ENCODE results near the gene MLIP. TPM values are rescaled to one million over a fixed set of nuclear protein-coding genes. Genes with fewer than 3 reads are reported as not detected.

MLIP gene
- total and polyA plus RNA-seq, 4 donors, result 2.0 to 6.0 (median 3.2) TPM

DNA sequence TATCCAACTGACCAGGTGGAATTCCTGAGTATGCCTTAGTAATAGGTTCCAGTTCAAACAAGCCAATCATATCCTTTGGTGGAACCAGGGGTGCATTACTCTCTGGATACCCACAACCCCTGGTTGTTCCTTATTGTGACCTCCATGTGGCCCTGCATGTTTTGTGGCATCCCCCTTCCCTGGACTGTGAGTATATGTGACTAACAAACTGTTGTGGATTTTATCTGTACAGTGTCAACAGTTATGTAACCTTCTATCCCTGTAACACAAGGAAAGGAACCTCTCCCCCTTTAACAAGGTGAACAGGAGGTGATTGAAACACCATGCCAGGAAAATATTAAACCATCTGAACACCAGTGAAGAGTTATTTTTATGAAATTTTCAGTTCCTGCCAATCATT, 46.2 kb downstream of the MLIP start (continued):
- TF ChIP-seq, protein P1, sequence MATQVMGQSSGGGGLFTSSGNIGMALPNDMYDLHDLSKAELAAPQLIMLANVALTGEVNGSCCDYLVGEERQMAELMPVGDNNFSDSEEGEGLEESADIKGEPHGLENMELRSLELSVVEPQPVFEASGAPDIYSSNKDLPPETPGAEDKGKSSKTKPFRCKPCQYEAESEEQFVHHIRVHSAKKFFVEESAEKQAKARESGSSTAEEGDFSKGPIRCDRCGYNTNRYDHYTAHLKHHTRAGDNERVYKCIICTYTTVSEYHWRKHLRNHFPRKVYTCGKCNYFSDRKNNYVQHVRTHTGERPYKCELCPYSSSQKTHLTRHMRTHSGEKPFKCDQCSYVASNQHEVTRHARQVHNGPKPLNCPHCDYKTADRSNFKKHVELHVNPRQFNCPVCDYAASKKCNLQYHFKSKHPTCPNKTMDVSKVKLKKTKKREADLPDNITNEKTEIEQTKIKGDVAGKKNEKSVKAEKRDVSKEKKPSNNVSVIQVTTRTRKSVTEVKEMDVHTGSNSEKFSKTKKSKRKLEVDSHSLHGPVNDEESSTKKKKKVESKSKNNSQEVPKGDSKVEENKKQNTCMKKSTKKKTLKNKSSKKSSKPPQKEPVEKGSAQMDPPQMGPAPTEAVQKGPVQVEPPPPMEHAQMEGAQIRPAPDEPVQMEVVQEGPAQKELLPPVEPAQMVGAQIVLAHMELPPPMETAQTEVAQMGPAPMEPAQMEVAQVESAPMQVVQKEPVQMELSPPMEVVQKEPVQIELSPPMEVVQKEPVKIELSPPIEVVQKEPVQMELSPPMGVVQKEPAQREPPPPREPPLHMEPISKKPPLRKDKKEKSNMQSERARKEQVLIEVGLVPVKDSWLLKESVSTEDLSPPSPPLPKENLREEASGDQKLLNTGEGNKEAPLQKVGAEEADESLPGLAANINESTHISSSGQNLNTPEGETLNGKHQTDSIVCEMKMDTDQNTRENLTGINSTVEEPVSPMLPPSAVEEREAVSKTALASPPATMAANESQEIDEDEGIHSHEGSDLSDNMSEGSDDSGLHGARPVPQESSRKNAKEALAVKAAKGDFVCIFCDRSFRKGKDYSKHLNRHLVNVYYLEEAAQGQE (IDR thresholded peaks at IDR 0.05), result no peak

DNA sequence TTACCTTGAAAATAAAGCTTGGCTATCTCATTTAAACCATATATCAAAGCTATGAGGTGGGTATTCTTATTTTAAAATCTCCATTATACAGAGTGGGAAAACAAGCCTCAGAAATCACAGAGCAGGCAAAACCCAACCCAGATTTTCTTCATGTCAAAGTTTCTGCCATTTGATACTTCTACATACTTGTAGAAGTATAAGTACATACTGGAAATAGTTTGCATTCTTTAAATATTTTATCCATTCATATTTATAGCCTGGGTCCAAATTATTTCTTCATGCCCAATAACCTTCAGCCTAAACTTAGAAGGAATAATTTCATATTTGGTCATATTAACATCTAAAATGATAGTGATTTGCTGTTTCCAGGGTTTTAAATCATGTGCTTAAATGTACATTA, 61.8 kb downstream of the MLIP start:
- Histone ChIP-seq H3K4me1 (ENCODE audit: control insufficient read depth in 4 of 4, insufficient read depth in 4 of 4, low read length in 3 of 4) (no peaks in the 10 kb centered on the region), H3K9me3 (ENCODE audit: control insufficient read depth in 4 of 4, low read length in 3 of 4) (no peaks in the 10 kb centered on the region), H3K36me3 (ENCODE audit: control insufficient read depth in 4 of 4, insufficient read depth in 3 of 4, low read depth in 1 of 4, low read length in 3 of 4) (no peaks in the 10 kb centered on the region), H3K27me3 (ENCODE audit: control insufficient read depth in 4 of 4, insufficient read depth in 4 of 4, low read length in 3 of 4) (no peaks in the 10 kb centered on the region), H3K4me3 (ENCODE audit: low read depth in 1 of 3, low read length in 3 of 3) (no peak overlapping the region), H3K27ac (ENCODE audit: low read depth in 1 of 2, low read length in 2 of 2) (no peak overlapping the region), H3K9ac (ENCODE audit: low read depth in 1 of 2, low read length in 2 of 2) (no peak overlapping the region)
- TF ChIP-seq EGR1 (IDR thresholded peaks at IDR 0.05; ENCODE audit: low read depth in 2 of 2) (no peak), YY1 (IDR thresholded peaks at IDR 0.05) (no peak), RXRA (IDR thresholded peaks at IDR 0.05) (no peak), HNF4A (conservative IDR thresholded peaks at IDR 0.05) (no peak), TAF1 (conservative IDR thresholded peaks at IDR 0.05) (no peak), JUND (IDR thresholded peaks at IDR 0.05) (no peak), RAD21 (IDR thresholded peaks at IDR 0.05) (no peak), FOXA1 (IDR thresholded peaks at IDR 0.05) (no peak), FOXA2 (IDR thresholded peaks at IDR 0.05) (no peak), NR2F2 (IDR thresholded peaks at IDR 0.05) (no peak)
- TF ChIP-seq, protein P1 (IDR thresholded peaks at IDR 0.05), result no peak
- no peak for DNase-seq (ENCODE audit: low spot score)

DNA sequence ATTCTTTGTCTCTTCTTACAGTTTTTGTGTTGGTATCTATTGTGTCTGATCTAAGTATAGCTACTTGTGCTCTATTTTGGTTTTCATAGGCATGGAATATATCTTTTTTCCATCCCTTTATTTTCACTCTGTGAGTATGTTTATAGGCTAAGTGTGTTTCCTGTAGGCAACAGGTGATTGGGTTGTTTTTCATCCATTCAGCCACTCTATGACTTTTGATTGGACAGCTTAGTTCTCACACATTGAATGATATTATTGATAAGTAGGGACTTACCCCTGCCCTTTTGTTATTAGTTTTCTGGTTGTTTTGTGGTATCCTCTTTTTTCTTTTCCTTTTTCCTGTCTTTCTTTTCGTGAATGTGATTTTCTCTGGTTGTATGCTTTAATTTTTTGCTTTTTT, 67.9 kb downstream of the MLIP start:
- WGBS, result 2% methylated on average over 1 of the region's 1 CpG
- no peak overlapping the region for H3K4me3 ChIP-seq (ENCODE audit: low read depth in 1 of 3, low read length in 3 of 3)
- no peak for TF ChIP-seq HNF4A (conservative IDR thresholded peaks at IDR 0.05)
- TF ChIP-seq, protein P2, sequence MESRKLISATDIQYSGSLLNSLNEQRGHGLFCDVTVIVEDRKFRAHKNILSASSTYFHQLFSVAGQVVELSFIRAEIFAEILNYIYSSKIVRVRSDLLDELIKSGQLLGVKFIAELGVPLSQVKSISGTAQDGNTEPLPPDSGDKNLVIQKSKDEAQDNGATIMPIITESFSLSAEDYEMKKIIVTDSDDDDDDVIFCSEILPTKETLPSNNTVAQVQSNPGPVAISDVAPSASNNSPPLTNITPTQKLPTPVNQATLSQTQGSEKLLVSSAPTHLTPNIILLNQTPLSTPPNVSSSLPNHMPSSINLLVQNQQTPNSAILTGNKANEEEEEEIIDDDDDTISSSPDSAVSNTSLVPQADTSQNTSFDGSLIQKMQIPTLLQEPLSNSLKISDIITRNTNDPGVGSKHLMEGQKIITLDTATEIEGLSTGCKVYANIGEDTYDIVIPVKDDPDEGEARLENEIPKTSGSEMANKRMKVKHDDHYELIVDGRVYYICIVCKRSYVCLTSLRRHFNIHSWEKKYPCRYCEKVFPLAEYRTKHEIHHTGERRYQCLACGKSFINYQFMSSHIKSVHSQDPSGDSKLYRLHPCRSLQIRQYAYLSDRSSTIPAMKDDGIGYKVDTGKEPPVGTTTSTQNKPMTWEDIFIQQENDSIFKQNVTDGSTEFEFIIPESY (IDR thresholded peaks at IDR 0.05), result no peak
- no peak for TF ChIP-seq HNF4G (IDR thresholded peaks at IDR 0.05)
- TF ChIP-seq, protein P3, sequence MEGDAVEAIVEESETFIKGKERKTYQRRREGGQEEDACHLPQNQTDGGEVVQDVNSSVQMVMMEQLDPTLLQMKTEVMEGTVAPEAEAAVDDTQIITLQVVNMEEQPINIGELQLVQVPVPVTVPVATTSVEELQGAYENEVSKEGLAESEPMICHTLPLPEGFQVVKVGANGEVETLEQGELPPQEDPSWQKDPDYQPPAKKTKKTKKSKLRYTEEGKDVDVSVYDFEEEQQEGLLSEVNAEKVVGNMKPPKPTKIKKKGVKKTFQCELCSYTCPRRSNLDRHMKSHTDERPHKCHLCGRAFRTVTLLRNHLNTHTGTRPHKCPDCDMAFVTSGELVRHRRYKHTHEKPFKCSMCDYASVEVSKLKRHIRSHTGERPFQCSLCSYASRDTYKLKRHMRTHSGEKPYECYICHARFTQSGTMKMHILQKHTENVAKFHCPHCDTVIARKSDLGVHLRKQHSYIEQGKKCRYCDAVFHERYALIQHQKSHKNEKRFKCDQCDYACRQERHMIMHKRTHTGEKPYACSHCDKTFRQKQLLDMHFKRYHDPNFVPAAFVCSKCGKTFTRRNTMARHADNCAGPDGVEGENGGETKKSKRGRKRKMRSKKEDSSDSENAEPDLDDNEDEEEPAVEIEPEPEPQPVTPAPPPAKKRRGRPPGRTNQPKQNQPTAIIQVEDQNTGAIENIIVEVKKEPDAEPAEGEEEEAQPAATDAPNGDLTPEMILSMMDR (IDR thresholded peaks at IDR 0.05; ENCODE audit: low read depth, low read length, missing input control), result no peak
- TF ChIP-seq NR2F2 (IDR thresholded peaks at IDR 0.05), result no peak
- no peak for TF ChIP-seq TAF1 (conservative IDR thresholded peaks at IDR 0.05)
- no peak for TF ChIP-seq GABPA (IDR thresholded peaks at IDR 0.05 in 1 of 2, conservative IDR thresholded peaks at IDR 0.05 in 1 of 2)
- no peak for TF ChIP-seq FOXA1 (IDR thresholded peaks at IDR 0.05)
- TF ChIP-seq, protein P4, sequence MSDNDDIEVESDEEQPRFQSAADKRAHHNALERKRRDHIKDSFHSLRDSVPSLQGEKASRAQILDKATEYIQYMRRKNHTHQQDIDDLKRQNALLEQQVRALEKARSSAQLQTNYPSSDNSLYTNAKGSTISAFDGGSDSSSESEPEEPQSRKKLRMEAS (IDR thresholded peaks at IDR 0.05), result no peak
- TF ChIP-seq EGR1 (IDR thresholded peaks at IDR 0.05; ENCODE audit: low read depth in 2 of 2), result no peak
- TF ChIP-seq RXRA (IDR thresholded peaks at IDR 0.05), result no peak
- TF ChIP-seq YY1 (IDR thresholded peaks at IDR 0.05), result no peak
- TF ChIP-seq SP1 (IDR thresholded peaks at IDR 0.05), result no peak
- TF ChIP-seq RAD21 (IDR thresholded peaks at IDR 0.05), result no peak
- TF ChIP-seq, protein P5, sequence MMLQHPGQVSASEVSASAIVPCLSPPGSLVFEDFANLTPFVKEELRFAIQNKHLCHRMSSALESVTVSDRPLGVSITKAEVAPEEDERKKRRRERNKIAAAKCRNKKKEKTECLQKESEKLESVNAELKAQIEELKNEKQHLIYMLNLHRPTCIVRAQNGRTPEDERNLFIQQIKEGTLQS (IDR thresholded peaks at IDR 0.05), result no peak
- no peak for TF ChIP-seq JUND (IDR thresholded peaks at IDR 0.05)

More for the DNA sequence above, 67.9 kb downstream of the MLIP start:
- H3K27ac ChIP-seq (ENCODE audit: low read depth in 1 of 2, low read length in 2 of 2), result no peak overlapping the region
- no peaks in the 10 kb centered on the region for H3K9me3 ChIP-seq (ENCODE audit: control insufficient read depth in 4 of 4, low read length in 3 of 4)
- H3K27me3 ChIP-seq (ENCODE audit: control insufficient read depth in 4 of 4, insufficient read depth in 4 of 4, low read length in 3 of 4), result no peaks in the 10 kb centered on the region
- H3K4me1 ChIP-seq (ENCODE audit: control insufficient read depth in 4 of 4, insufficient read depth in 4 of 4, low read length in 3 of 4), result no peaks in the 10 kb centered on the region
- H3K9ac ChIP-seq (ENCODE audit: low read depth in 1 of 2, low read length in 2 of 2), result no peak overlapping the region
- DNase-seq (ENCODE audit: low spot score), result no peak
- H3K36me3 ChIP-seq (ENCODE audit: control insufficient read depth in 4 of 4, insufficient read depth in 3 of 4, low read depth in 1 of 4, low read length in 3 of 4), result no peaks in the 10 kb centered on the region
